H9 (cell line): ENCODE measurements around the gene ANKRD12. TPM values are rescaled to one million over a fixed set of nuclear protein-coding genes. Genes with fewer than 3 reads are reported as not detected.
A peak's percentile ranks its signal among the peaks of the same experiment; 100 is the strongest.

ENCODE experiments used
- DNase-seq: peaks from one replicate; pipeline ENCODE4 v3.0.0-alpha.2; 2017
- H2AFZ ChIP-seq: one replicate; pipeline ENCODE4 v1.6.1; 2013; ENCODE audit warnings: mild to moderate bottlenecking, low read length, control low read depth, moderate library complexity
- H2AK5ac ChIP-seq: 2 replicates; pipeline ENCODE4 v1.6.1; 2013; ENCODE audit warnings: low read length, control low read depth, mixed read lengths; ENCODE audit not compliant: insufficient read length
- H2BK120ac ChIP-seq: one replicate; pipeline ENCODE4 v1.6.1; 2013; ENCODE audit warnings: low read depth, mild to moderate bottlenecking, low read length, control low read depth, inconsistent platforms; ENCODE audit not compliant: poor library complexity, severe bottlenecking
- H2BK12ac ChIP-seq: 2 replicates; pipeline ENCODE4 v1.6.1; 2013; ENCODE audit warnings: low read length, control low read depth, mixed read lengths, low read depth; ENCODE audit not compliant: insufficient read length
- H2BK15ac ChIP-seq: 2 replicates; pipeline ENCODE4 v1.6.1; 2013; ENCODE audit warnings: low read depth, low read length, control low read depth
- H2BK20ac ChIP-seq: one replicate; pipeline ENCODE4 v1.6.1; 2013; ENCODE audit warnings: low read depth, mild to moderate bottlenecking, low read length, control low read depth, inconsistent platforms; ENCODE audit not compliant: poor library complexity, severe bottlenecking
- H2BK5ac ChIP-seq: 2 replicates; pipeline ENCODE4 v1.6.1; 2013; ENCODE audit warnings: low read length, control low read depth, mixed read lengths; ENCODE audit not compliant: insufficient read length
- H3K14ac ChIP-seq: 2 replicates; pipeline ENCODE4 v1.6.1; 2013; ENCODE audit warnings: low read length, control low read depth; ENCODE audit not compliant: insufficient read depth
- H3K18ac ChIP-seq: 2 replicates; pipeline ENCODE4 v1.6.1; 2013; ENCODE audit warnings: low read depth, mild to moderate bottlenecking, mixed read lengths, low read length, control low read depth; ENCODE audit not compliant: insufficient read length
- H3K23ac ChIP-seq: 2 replicates; pipeline ENCODE4 v1.6.1; 2013; ENCODE audit warnings: low read length, control low read depth, mixed read lengths, low read depth; ENCODE audit not compliant: insufficient read length
- H3K23me2 ChIP-seq: 2 replicates; pipeline ENCODE4 v1.6.1; 2013; ENCODE audit warnings: low read depth, mild to moderate bottlenecking, mixed read lengths, low read length, control low read depth; ENCODE audit not compliant: insufficient read length, poor library complexity, severe bottlenecking
- H3K27ac ChIP-seq: 2 replicates; pipeline ENCODE4 v1.5.1; 2013; ENCODE audit warnings: low read length, control low read depth, mixed read lengths, low read depth; ENCODE audit not compliant: insufficient read length
- H3K27me3 ChIP-seq: 2 replicates; pipeline ENCODE4 v1.6.1; 2013; ENCODE audit warnings: low read length, control low read depth, inconsistent platforms; ENCODE audit not compliant: insufficient read depth
- H3K4ac ChIP-seq: 2 replicates; pipeline ENCODE4 v1.6.1; 2013; ENCODE audit warnings: low read depth, mild to moderate bottlenecking, control low read depth, inconsistent platforms, low read length, moderate library complexity
- H3K4me1 ChIP-seq: 2 replicates; pipeline ENCODE4 v1.6.1; 2013; ENCODE audit warnings: low read length, control low read depth, inconsistent platforms; ENCODE audit not compliant: insufficient read depth
- H3K4me2 ChIP-seq: 2 replicates; pipeline ENCODE4 v1.6.1; 2013; ENCODE audit warnings: low read length, control low read depth, mixed read lengths; ENCODE audit not compliant: insufficient read length, insufficient read depth
- H3K56ac ChIP-seq: 2 replicates; pipeline ENCODE4 v1.6.1; 2013; ENCODE audit warnings: low read depth, mild to moderate bottlenecking, mixed read lengths, low read length, control low read depth; ENCODE audit not compliant: insufficient read length
- H3K79me1 ChIP-seq: 2 replicates; pipeline ENCODE4 v1.6.1; 2013; ENCODE audit warnings: low read depth, mild to moderate bottlenecking, moderate library complexity, low read length, control low read depth, inconsistent platforms; ENCODE audit not compliant: insufficient read depth, poor library complexity, severe bottlenecking
- H3K79me2 ChIP-seq: 2 replicates; pipeline ENCODE4 v1.6.1; 2013; ENCODE audit warnings: low read length, control low read depth, inconsistent platforms; ENCODE audit not compliant: insufficient read depth
- H3K9ac ChIP-seq: 2 replicates; pipeline ENCODE4 v1.6.1; 2013; ENCODE audit warnings: low read length, control low read depth, mixed read lengths; ENCODE audit not compliant: insufficient read length; ENCODE audit errors: extremely low read depth
- H3K9me3 ChIP-seq: one replicate; pipeline ENCODE4 v1.6.1; 2013; ENCODE audit warnings: low read depth, low read length, inconsistent platforms; ENCODE audit not compliant: control insufficient read depth
- H3T11ph ChIP-seq: one replicate; pipeline ENCODE4 v1.6.1; 2013; ENCODE audit warnings: mild to moderate bottlenecking, low read length, control low read depth, inconsistent platforms
- H4K20me1 ChIP-seq: one replicate; pipeline ENCODE4 v1.6.1; 2013; ENCODE audit not compliant: control insufficient read depth, insufficient read length, insufficient read depth
- H4K5ac ChIP-seq: 2 replicates; pipeline ENCODE4 v1.6.1; 2013; ENCODE audit warnings: low read depth, mild to moderate bottlenecking, mixed read lengths, low read length, control low read depth; ENCODE audit not compliant: insufficient read length
- H4K8ac ChIP-seq: replicated peaks from 2 replicates; pipeline ENCODE4 v1.6.1; 2013; ENCODE audit warnings: low read length, control low read depth, mixed read lengths, low read depth; ENCODE audit not compliant: insufficient read length
- H4K91ac ChIP-seq: 2 replicates; pipeline ENCODE4 v1.6.1; 2013; ENCODE audit warnings: low read depth, mild to moderate bottlenecking, moderate library complexity, mixed read lengths, low read length, control low read depth; ENCODE audit not compliant: insufficient read length
- H3K27ac Mint-ChIP-seq, 3 experiments: 2 replicates in 2 of 3; 3 replicates in 1 of 3; pipeline ENCODE4 v1.8.0; 2020 to 2021; ENCODE audit warnings: mixed read lengths in 3 of 3, mild to moderate bottlenecking in 1 of 3, moderate library complexity in 1 of 3
- H3K27me3 Mint-ChIP-seq: 2 replicates; pipeline ENCODE4 v1.8.0; 2021; ENCODE audit warnings: low read depth, mild to moderate bottlenecking, moderate library complexity, mixed read lengths
- H3K36me3 Mint-ChIP-seq, 3 experiments: 2 replicates in 2 of 3; 3 replicates in 1 of 3; pipeline ENCODE4 v1.8.0; 2020 to 2021; ENCODE audit warnings: low read depth in 3 of 3, mixed read lengths in 3 of 3; ENCODE audit not compliant: insufficient read depth in 1 of 3
- H3K4me1 Mint-ChIP-seq, 2 experiments: 2 replicates each; pipeline ENCODE4 v1.8.0; 2020; ENCODE audit warnings: mixed read lengths in 2 of 2
- H3K4me3 Mint-ChIP-seq, 2 experiments: 2 replicates in 1 of 2; 3 replicates in 1 of 2; pipeline ENCODE4 v1.8.0; 2020 to 2021; ENCODE audit warnings: mild to moderate bottlenecking in 2 of 2, mixed read lengths in 2 of 2, moderate library complexity in 1 of 2
- H3K9me3 Mint-ChIP-seq, 2 experiments: 2 replicates in 1 of 2; 3 replicates in 1 of 2; pipeline ENCODE4 v1.8.0; 2020; ENCODE audit warnings: mild to moderate bottlenecking in 2 of 2, mixed read lengths in 2 of 2, moderate library complexity in 1 of 2
- CTCF ChIP-seq: fragments of 200-600 bp; sonication (generic); conservative IDR thresholded peaks from 3 replicates; pipeline ENCODE4 v1.8.0; 2021; ENCODE audit warnings: antibody characterized with exemption, mild to moderate bottlenecking
- WGBS: extraction: QIAGEN DNeasy Blood & Tissue Kit; methylation state at CpG from one replicate; pipeline ENCODE4 v1.1.7; 2013; ENCODE audit warnings: missing lambda C conversion rate, low lambda C conversion rate, mixed read lengths; ENCODE audit not compliant: insufficient read length; ENCODE audit errors: extremely low coverage; 5-methylcytosine and 5-hydroxymethylcytosine counted together
- total RNA-seq: library from RNA; stranded (reverse); gene quantifications from 2 replicates; pipeline ENCODE4 v1.2.1, GENCODE V29; 2021

The ANKRD12 gene
- total RNA-seq, 1 experiment from 2014 or later, result 38.9 TPM

GRCh38 chr18:9133225-9133624, 3.4 kb upstream of the ANKRD12 start:
- Histone ChIP-seq H3T11ph (no peak overlapping the region), H4K91ac (no peak overlapping the region), H2BK15ac (no peak overlapping the region), H4K5ac (no peak overlapping the region), H4K20me1 (peaks cover 3% of the 10 kb centered on the region), H3K27me3 (no peaks in the 10 kb centered on the region), H3K9me3 (no peaks in the 10 kb centered on the region), H3K14ac (no peak overlapping the region), H3K27ac (no peak overlapping the region), H3K23me2 (peaks cover 9% of the 10 kb centered on the region), H3K79me2 (0 out of 2 replicates have a peak, but pooled peaks cover 4% of the 10 kb centered on the region), H2BK12ac (no peak overlapping the region), H3K18ac (no peak overlapping the region), H3K4me2 (no peak overlapping the region), H4K8ac (no peak overlapping the region), H2BK5ac (no peak overlapping the region), H2AK5ac (no peak overlapping the region), H3K56ac (no peak overlapping the region), H3K9ac (no peak overlapping the region), H2AFZ (no peak overlapping the region), H2BK20ac (no peak overlapping the region), H2BK120ac (no peak overlapping the region), H3K79me1 (peaks cover 3% of the 10 kb centered on the region), H3K4ac (no peak overlapping the region), H3K23ac (no peak overlapping the region), H3K4me1 (no peaks in the 10 kb centered on the region)
- peaks cover 22 to 58% (median 57%) of the 10 kb centered on the region in 3 experiments for H3K36me3 Mint-ChIP-seq
- no CpG with 5 or more reads among the region's 2 CpGs for WGBS
- H3K27me3 Mint-ChIP-seq, result no peaks in the 10 kb centered on the region
- H3K27ac Mint-ChIP-seq, result peak overlapping the region in 1 of 3 experiments; percentile 92; a peak in 2 of 7 replicates
- peaks cover 16 to 22% of the 10 kb centered on the region in 2 experiments for H3K4me1 Mint-ChIP-seq
- H3K9me3 Mint-ChIP-seq, result no peaks in the 10 kb centered on the region
- H3K4me3 Mint-ChIP-seq, result no peak overlapping the region
- no peak for TF ChIP-seq CTCF
- no peak for DNase-seq
